CD14-positive monocyte (primary cell): ENCODE data around the gene EFCAB12. TPM values are rescaled to one million over a fixed set of nuclear protein-coding genes. Genes with fewer than 3 reads are reported as not detected.

Source experiments
- DNase-seq, 3 donors: peaks; one replicate each; pipeline ENCODE4 v3.0.0-alpha.2; 2011 to 2022
- H2AFZ ChIP-seq: 2 replicates; pipeline ENCODE4 v1.6.0; 2012; ENCODE audit warnings: mild to moderate bottlenecking, low read depth, low read length, inconsistent platforms; ENCODE audit not compliant: insufficient read depth, poor library complexity, severe bottlenecking
- H3K27ac ChIP-seq, 2 donors: 1 replicate in 1 of 2; 2 replicates in 1 of 2; pipeline ENCODE4 v1.5.1; 2012 to 2013; ENCODE audit warnings: low read length in 2 of 2, control low read depth in 1 of 2, inconsistent platforms in 1 of 2, low read depth in 1 of 2, mild to moderate bottlenecking in 1 of 2
- H3K27me3 ChIP-seq, 2 donors: one replicate each; pipeline versions ENCODE4 v1.6.0 to v1.6.1; 2011 to 2013; ENCODE audit warnings: low read length in 2 of 2; ENCODE audit not compliant: control insufficient read depth in 2 of 2, insufficient read depth in 2 of 2
- H3K36me3 ChIP-seq, 2 donors: replicated peaks in 1 of 2; 1 replicate in 1 of 2; 2 replicates in 1 of 2; pipeline versions ENCODE4 v1.5.1 to v1.6.1; 2012 to 2013; ENCODE audit warnings: low read length in 2 of 2, control low read depth in 1 of 2, inconsistent platforms in 1 of 2, mild to moderate bottlenecking in 1 of 2; ENCODE audit not compliant: insufficient read depth in 2 of 2, control insufficient read depth in 1 of 2
- H3K4me1 ChIP-seq, 2 donors: 1 replicate in 1 of 2; 2 replicates in 1 of 2; pipeline versions ENCODE4 v1.5.1 to v1.6.1; 2012 to 2013; ENCODE audit warnings: low read length in 2 of 2, control low read depth in 1 of 2, inconsistent platforms in 1 of 2, mild to moderate bottlenecking in 1 of 2, moderate library complexity in 1 of 2; ENCODE audit not compliant: insufficient read depth in 2 of 2, control insufficient read depth in 1 of 2
- H3K4me2 ChIP-seq: replicated peaks from 2 replicates; pipeline ENCODE3; 2012; ENCODE audit warnings: low read length, moderate library complexity, mild to moderate bottlenecking; ENCODE audit not compliant: poor library complexity, severe bottlenecking; ENCODE audit errors: extremely low read depth
- H3K4me3 ChIP-seq, 3 experiments: fragments of 200-600 bp in 1 of 3; sonication (generic) in 1 of 3; replicated peaks in 1 of 3; 1 replicate in 2 of 3; 2 replicates in 1 of 3; pipeline ENCODE4 v1.5.1; 2011 to 2013; ENCODE audit warnings: low read length in 3 of 3, mild to moderate bottlenecking in 3 of 3, control low read depth in 2 of 3, low read depth in 2 of 3, inconsistent platforms in 1 of 3, moderate library complexity in 1 of 3
- H3K79me2 ChIP-seq: 2 replicates; pipeline ENCODE4 v1.6.0; 2012; ENCODE audit warnings: mild to moderate bottlenecking, control low read depth, inconsistent platforms, low read length, moderate library complexity; ENCODE audit not compliant: insufficient read depth
- H3K9ac ChIP-seq: 2 replicates; pipeline ENCODE4 v1.6.0; 2017; ENCODE audit warnings: low read length, mild to moderate bottlenecking; ENCODE audit not compliant: insufficient read depth, poor library complexity, severe bottlenecking
- H3K9me3 ChIP-seq, 2 donors: replicated peaks in 1 of 2; 1 replicate in 1 of 2; 2 replicates in 1 of 2; pipeline versions ENCODE4 v1.5.1 to v1.6.1; 2012 to 2013; ENCODE audit warnings: low read length in 2 of 2, control low read depth in 1 of 2; ENCODE audit not compliant: control insufficient read depth in 1 of 2, insufficient read depth in 1 of 2
- H4K20me1 ChIP-seq: 2 replicates; pipeline ENCODE4 v1.6.0; 2012; ENCODE audit warnings: mild to moderate bottlenecking, low read length, control low read depth, moderate library complexity; ENCODE audit not compliant: insufficient read depth
- H3K27ac Mint-ChIP-seq, 7 donors: one replicate each; pipeline ENCODE4 v1.8.0; 2020; ENCODE audit warnings: mild to moderate bottlenecking in 7 of 7, mixed read lengths in 7 of 7, moderate library complexity in 6 of 7, inconsistent platforms in 2 of 7
- H3K27me3 Mint-ChIP-seq, 3 donors: one replicate each; pipeline ENCODE4 v1.8.0; 2021 to 2022; ENCODE audit warnings: low read depth in 3 of 3, mild to moderate bottlenecking in 3 of 3, mixed read lengths in 3 of 3, moderate library complexity in 3 of 3, inconsistent platforms in 1 of 3
- H3K36me3 Mint-ChIP-seq, 2 donors: one replicate each; pipeline ENCODE4 v1.8.0; 2020; ENCODE audit warnings: mixed read lengths in 2 of 2, inconsistent platforms in 1 of 2, mild to moderate bottlenecking in 1 of 2
- H3K4me1 Mint-ChIP-seq: one replicate; pipeline ENCODE4 v1.8.0; 2020; ENCODE audit warnings: mild to moderate bottlenecking, mixed read lengths
- H3K4me3 Mint-ChIP-seq, 2 donors: one replicate each; pipeline ENCODE4 v1.8.0; 2020; ENCODE audit warnings: mild to moderate bottlenecking in 2 of 2, mixed read lengths in 2 of 2, moderate library complexity in 1 of 2
- H3K9me3 Mint-ChIP-seq, 7 donors: one replicate each; pipeline ENCODE4 v1.8.0; 2020 to 2022; ENCODE audit warnings: mixed read lengths in 7 of 7, mild to moderate bottlenecking in 6 of 7, moderate library complexity in 6 of 7, inconsistent platforms in 2 of 7
- CTCF ChIP-seq: fragments of 200-600 bp; IDR thresholded peaks from one replicate; pipeline ENCODE4 v1.8.0; 2022; ENCODE audit warnings: antibody characterized with exemption, mild to moderate bottlenecking
- WGBS: methylation state at CpG from one replicate; pipeline ENCODE4 v1.1.5; 2013; ENCODE audit warnings: missing lambda C conversion rate; ENCODE audit not compliant: insufficient coverage; 5-methylcytosine and 5-hydroxymethylcytosine counted together
- intact Hi-C, 2 donors: fragments of 100-400 bp; cut with micrococcal nuclease; formaldehyde crosslinking; loops; one replicate each; pipeline versions ENCODE4 v1.15.0 to v1.15.1; 2023
- polyA plus RNA-seq, 3 donors: library from polyadenylated mRNA; depleted of rRNA in 1 of 3; unstranded in 2 of 3; stranded (reverse) in 1 of 3; fragments of 300-500 nt in 2 of 3; fragments of >200 nt in 1 of 3; fragmentation: Illumina TruSeq in 2 of 3; gene quantifications; 1 replicate in 2 of 3; 2 replicates in 1 of 3; pipeline ENCODE4 v1.2.3, GENCODE V29; 2012 to 2021

EFCAB12 gene
- polyA plus RNA-seq, 3 donors = 0.35 TPM; not detected in 2

- Histone ChIP-seq H3K27ac (no peak overlapping the region), H3K4me1 (no peaks in the 10 kb centered on the region), H3K79me2 (no peaks in the 10 kb centered on the region), H2AFZ (no peak overlapping the region), H3K9me3 (no peaks in the 10 kb centered on the region), H3K27me3 (no peaks in the 10 kb centered on the region), H3K4me2 (no peak overlapping the region), H3K9ac (no peak overlapping the region), H4K20me1 (no peaks in the 10 kb centered on the region), H3K4me3 (no peak overlapping the region), H3K36me3 (peaks cover 5 to 55% of the 10 kb centered on the region in 2 donors)
- Mint-ChIP-seq H3K4me3 (no peak overlapping the region), H3K4me1 (no peaks in the 10 kb centered on the region), H3K27me3 (peaks cover 0 to 4% (median 0%) of the 10 kb centered on the region in 3 donors), H3K9me3 (peaks cover 0 to 6% (median 0%) of the 10 kb centered on the region in 7 donors), H3K36me3 (peaks cover 41 to 46% of the 10 kb centered on the region in 2 donors), H3K27ac (peak overlapping the region in 1 of 7 donors; percentile 23)
- intact Hi-C loops = no loop called here
- no peak for TF ChIP-seq CTCF
- WGBS = no CpG with 5 or more reads among the region's 3 CpGs
- DNase-seq = no peak
Observed at GRCh38 chr3:129463094-129463493, 34.7 kb upstream of the EFCAB12 start.

- H3K79me2 ChIP-seq = no peaks in the 10 kb centered on the region
- no peak overlapping the region for H3K9ac ChIP-seq
- no peaks in the 10 kb centered on the region for H3K9me3 ChIP-seq
- no peaks in the 10 kb centered on the region for H4K20me1 ChIP-seq
- intact Hi-C loops = no loop called here
- no peak for DNase-seq
- peaks cover 0 to 6% (median 0%) of the 10 kb centered on the region in 7 donors for H3K9me3 Mint-ChIP-seq
- no peaks in the 10 kb centered on the region for H3K4me1 ChIP-seq
- peaks cover 0 to 4% (median 0%) of the 10 kb centered on the region in 3 donors for H3K27me3 Mint-ChIP-seq
- H3K27ac ChIP-seq = no peak overlapping the region
- no peak overlapping the region for H3K4me3 Mint-ChIP-seq
- H3K4me3 ChIP-seq = no peak overlapping the region
- no peaks in the 10 kb centered on the region for H3K4me1 Mint-ChIP-seq
- TF ChIP-seq CTCF = no peak
- no peaks in the 10 kb centered on the region for H3K27me3 ChIP-seq
- H3K27ac Mint-ChIP-seq = peak overlapping the region in 1 of 7 donors; percentile 38
- WGBS = 97% methylated on average over 3 of the region's 3 CpGs
- peaks cover 0 to 50% of the 10 kb centered on the region in 2 donors for H3K36me3 ChIP-seq
- no peak overlapping the region for H3K4me2 ChIP-seq
- peaks cover 37 to 47% of the 10 kb centered on the region in 2 donors for H3K36me3 Mint-ChIP-seq
- H2AFZ ChIP-seq = no peak overlapping the region
Observed at GRCh38 chr3:129462361-129462968, 34.0 kb upstream of the EFCAB12 start.
